Endothelial cell of umbilical vein (primary cell): ENCODE data around the gene NEU2. TPM values are rescaled to one million over a fixed set of nuclear protein-coding genes. Genes with fewer than 3 reads are reported as not detected.

Experiments
- BruUV-seq: library from RNA; stranded (reverse); fragments of 400-500 nt; replicated peaks from 2 replicates; lab custom pipeline; 2021; lab: Mats Ljungman, UMichigan
- CTCF ChIA-PET: fragments of 300-600, 350-600 bp; sonication (Branson Sonifier 250); formaldehyde crosslinking; loops from one replicate; lab custom pipeline; 2021; ENCODE audit warnings: antibody characterized with exemption, inconsistent platforms; lab: Charles Lee
- POLR2A ChIA-PET: fragments of 300-600, 350-600 bp; sonication (Branson Sonifier 250); formaldehyde crosslinking; loops from one replicate; lab custom pipeline; 2021; ENCODE audit warnings: antibody characterized with exemption, inconsistent platforms; lab: Charles Lee
- DNase-seq: peaks from one replicate; pipeline ENCODE4 v3.0.0-alpha.2; 2011; ENCODE audit warnings: low read depth, low spot score
- FAIRE-seq: peaks from 2 replicates; lab custom pipeline; 2011; peaks lifted over from hg19 to GRCh38; lab: Jason Lieb, UNC
- H2AFZ ChIP-seq: 2 replicates; pipeline ENCODE4 v1.6.0; 2012; ENCODE audit warnings: low read depth, low read length, control low read depth, inconsistent platforms
- H3K27ac ChIP-seq: 2 replicates; pipeline ENCODE4 v1.5.1; 2011; ENCODE audit warnings: low read depth, mild to moderate bottlenecking, control low read depth, low read length, moderate library complexity; ENCODE audit not compliant: insufficient read depth
- H3K27me3 ChIP-seq, 2 experiments: 2 replicates each; pipeline versions ENCODE4 v1.6.0 to v1.6.1; 2011; ENCODE audit warnings: low read length in 2 of 2, mixed read lengths in 1 of 2; ENCODE audit not compliant: control insufficient read depth in 2 of 2, insufficient read depth in 2 of 2
- H3K36me3 ChIP-seq, 2 experiments: 2 replicates in 1 of 2; 3 replicates in 1 of 2; pipeline ENCODE4 v1.5.1; 2011; ENCODE audit warnings: low read length in 2 of 2, mild to moderate bottlenecking in 1 of 2, moderate library complexity in 1 of 2; ENCODE audit not compliant: control insufficient read depth in 2 of 2, insufficient read depth in 2 of 2; ENCODE audit errors: extremely low read depth in 1 of 2
- H3K4me1 ChIP-seq: 3 replicates; pipeline ENCODE4 v1.5.1; 2011; ENCODE audit warnings: mild to moderate bottlenecking, low read length; ENCODE audit not compliant: control insufficient read depth, insufficient read depth; ENCODE audit errors: extremely low read depth
- H3K4me2 ChIP-seq: 2 replicates; pipeline ENCODE4 v1.6.1; 2011; ENCODE audit warnings: low read length, control low read depth, mixed read lengths; ENCODE audit not compliant: insufficient read depth
- H3K4me3 ChIP-seq, 3 experiments: fragments of 200-600 bp in 1 of 3; sonication (generic), shearing (Covaris generic) in 1 of 3; replicated peaks in 1 of 3; 2 replicates each; pipeline ENCODE4 v1.5.1; 2011 to 2016; ENCODE audit warnings: control low read depth in 3 of 3, low read length in 3 of 3, mild to moderate bottlenecking in 2 of 3, inconsistent platforms in 1 of 3, low read depth in 1 of 3, moderate library complexity in 1 of 3; ENCODE audit not compliant: insufficient read depth in 1 of 3
- H3K79me2 ChIP-seq: 2 replicates; pipeline ENCODE4 v1.6.0; 2012; ENCODE audit warnings: low read length, inconsistent platforms; ENCODE audit not compliant: control insufficient read depth, insufficient read depth
- H3K9ac ChIP-seq: replicated peaks from 2 replicates; pipeline ENCODE3; 2011; ENCODE audit warnings: low read length, control low read depth; ENCODE audit not compliant: insufficient read depth; ENCODE audit errors: extremely low read depth
- H3K9me1 ChIP-seq: replicated peaks from 3 replicates; pipeline ENCODE4 v1.6.0; 2011; ENCODE audit warnings: mild to moderate bottlenecking, low read length; ENCODE audit not compliant: control insufficient read depth, insufficient read depth; ENCODE audit errors: extremely low read depth
- H3K9me3 ChIP-seq: replicated peaks from 2 replicates; pipeline ENCODE4 v1.5.1; 2012; ENCODE audit warnings: low read length, inconsistent platforms; ENCODE audit not compliant: control insufficient read depth, insufficient read depth
- H4K20me1 ChIP-seq: replicated peaks from 2 replicates; pipeline ENCODE3; 2011; ENCODE audit warnings: mild to moderate bottlenecking, low read length; ENCODE audit not compliant: control insufficient read depth, insufficient read depth; ENCODE audit errors: extremely low read depth
- CTCF ChIP-seq, 2 donors: IDR thresholded peaks; 1 replicate in 1 of 2; 2 replicates in 1 of 2; pipeline ENCODE4 v1.5.1; 2011; ENCODE audit warnings: low read length in 2 of 2, mild to moderate bottlenecking in 2 of 2, moderate library complexity in 2 of 2, control low read depth in 1 of 2, inconsistent platforms in 1 of 2, low read depth in 1 of 2; ENCODE audit not compliant: insufficient read depth in 1 of 2; ENCODE audit errors: extremely low read depth in 1 of 2
- EZH2 ChIP-seq: IDR thresholded peaks from 2 replicates; pipeline ENCODE4 v1.6.1; 2012; ENCODE audit warnings: borderline replicate concordance, low read depth, mild to moderate bottlenecking, moderate library complexity, low read length, inconsistent platforms; ENCODE audit not compliant: severe bottlenecking
- GATA2 ChIP-seq: IDR thresholded peaks from 2 replicates; pipeline ENCODE4 v1.7.0; 2011; ENCODE audit warnings: low read depth, mild to moderate bottlenecking, moderate library complexity, mixed read lengths, low read length; ENCODE audit not compliant: insufficient read length, insufficient read depth
- JUN ChIP-seq: IDR thresholded peaks from 2 replicates; pipeline ENCODE4 v1.6.1; 2011; ENCODE audit warnings: borderline replicate concordance, low read depth; ENCODE audit not compliant: insufficient read length, insufficient read depth
- MYC ChIP-seq: IDR thresholded peaks from one replicate; pipeline ENCODE4 v1.6.1; 2011; ENCODE audit warnings: mild to moderate bottlenecking, low read depth, low read length
- POLR2AphosphoS5 ChIP-seq: IDR thresholded peaks from 2 replicates; pipeline ENCODE4 v1.6.1; 2012; ENCODE audit warnings: low read depth, mild to moderate bottlenecking, control low read depth, low read length, moderate library complexity; ENCODE audit not compliant: insufficient read depth
- dilution Hi-C: fragments of 300-500 bp; cut with MboI; formaldehyde crosslinking; loops from one replicate; pipeline ENCODE4 v1.15.0; 2019; ENCODE audit warnings: low sequenced_read_pairs; ENCODE audit not compliant: extremely low pct_ligation_motif_present
- intact Hi-C: fragments of 100-400 bp; cut with micrococcal nuclease; formaldehyde crosslinking; loops from one replicate; pipeline ENCODE4 v1.10.0; 2022
- polyA plus RNA-seq, 4 experiments: library from polyadenylated mRNA; depleted of rRNA in 3 of 4; stranded (reverse) in 3 of 4; unstranded in 1 of 4; fragments of >200 nt; gene quantifications; 2 replicates each; pipeline versions ENCODE4 v1.2.1 to v1.2.3, GENCODE V29; 2011 to 2012; ENCODE audit warnings: missing spikeins in 1 of 4
- total RNA-seq: library from RNA; stranded (reverse); gene quantifications from 2 replicates; pipeline ENCODE4 v1.2.3, GENCODE V29; 2021

NEU2 gene
- total and polyA plus RNA-seq, 2 donors (not counting 3 experiments of a cell fraction or from before 2014, with no cell fraction given), result not detected

- TF ChIP-seq EZH2, result no peak
- no peak for TF ChIP-seq CTCF (IDR thresholded peaks at IDR 0.05; ENCODE audit: extremely low read depth in 1 of 2, insufficient read depth in 1 of 2, low read depth in 1 of 2, low read length in 2 of 2)
- no peak for TF ChIP-seq MYC
- no peak for TF ChIP-seq GATA2
- TF ChIP-seq POLR2AphosphoS5, result no peak
- TF ChIP-seq JUN, result no peak
- BruUV-seq, result no TSS peak
- FAIRE-seq, result no peak
Measured at GRCh38 chr2:233006648-233007047, 25.8 kb upstream of the NEU2 start.

More at GRCh38 chr2:233006648-233007047, 25.8 kb upstream of the NEU2 start:
- H4K20me1 ChIP-seq, result no peaks in the 10 kb centered on the region
- intact Hi-C loops (no loop called here), dilution Hi-C loops (no loop called here)
- H3K79me2 ChIP-seq, result no peaks in the 10 kb centered on the region
- no peak overlapping the region for H2AFZ ChIP-seq
- H3K36me3 ChIP-seq, result no peaks in the 10 kb centered on the region
- H3K4me1 ChIP-seq, result no peaks in the 10 kb centered on the region
- ChIA-PET CTCF (interaction anchor here (1.2 to 3.1 kb wide), 2 partner anchors 22 to 48 kb away, joined by 3 to 13 read pairs; no protein-coding TSS in a partner anchor), POLR2A (no interaction called here)
- no peak overlapping the region for H3K9ac ChIP-seq
- H3K27me3 ChIP-seq, result peaks cover 3% of the 10 kb centered on the region in 2 experiments
- H3K4me3 ChIP-seq, result no peak overlapping the region
- H3K27ac ChIP-seq, result no peak overlapping the region
- H3K4me2 ChIP-seq, result no peak overlapping the region
- no peaks in the 10 kb centered on the region for H3K9me1 ChIP-seq
- DNase-seq, result no peak
- H3K9me3 ChIP-seq, result no peaks in the 10 kb centered on the region
